Loucy (cell line): ENCODE data around the gene ACACB.

Source experiments
- H2AFZ ChIP-seq: fragments of 200-600 bp; sonication (generic); 2 replicates; pipeline ENCODE4 v1.6.0; 2016; ENCODE audit warnings: antibody characterized with exemption, mild to moderate bottlenecking, low read length, moderate library complexity
- H3F3A ChIP-seq: fragments of 200-600 bp; 2 replicates; pipeline ENCODE4 v1.6.0; 2016; ENCODE audit warnings: antibody characterized with exemption, low read depth, mild to moderate bottlenecking
- H3K27me3 ChIP-seq: fragments of 200-600 bp; sonication (generic); 2 replicates; pipeline ENCODE4 v1.6.1; 2014; ENCODE audit warnings: low read length, mild to moderate bottlenecking; ENCODE audit not compliant: insufficient read depth, poor library complexity, severe bottlenecking
- H3K36me3 ChIP-seq: fragments of 200-600 bp; sonication (generic); 2 replicates; pipeline ENCODE4 v1.6.1; 2016; ENCODE audit warnings: low read length; ENCODE audit not compliant: insufficient read depth
- H3K4me1 ChIP-seq: fragments of 200-600 bp; sonication (generic); 2 replicates; pipeline ENCODE4 v1.5.1; 2014; ENCODE audit warnings: low read length, mild to moderate bottlenecking; ENCODE audit not compliant: insufficient read depth, poor library complexity, severe bottlenecking
- H3K4me2 ChIP-seq: fragments of 200-600 bp; sonication (generic); 2 replicates; pipeline ENCODE4 v1.6.0; 2014; ENCODE audit warnings: antibody characterized with exemption, low read length, low read depth, mild to moderate bottlenecking; ENCODE audit not compliant: poor library complexity, severe bottlenecking
- H3K4me3 ChIP-seq: fragments of 200-600 bp; sonication (generic); 2 replicates; pipeline ENCODE4 v1.5.1; 2014; ENCODE audit warnings: low read length, mild to moderate bottlenecking, mixed read lengths; ENCODE audit not compliant: poor library complexity, severe bottlenecking
- H3K79me2 ChIP-seq: fragments of 200-600 bp; sonication (generic); 2 replicates; pipeline ENCODE4 v1.6.1; 2014; ENCODE audit warnings: low read length; ENCODE audit not compliant: insufficient read depth
- H3K9ac ChIP-seq: fragments of 200-600 bp; sonication (generic); 2 replicates; pipeline ENCODE4 v1.6.0; 2014; ENCODE audit warnings: mild to moderate bottlenecking, low read depth, low read length, moderate library complexity; ENCODE audit not compliant: poor library complexity, severe bottlenecking
- H3K9me2 ChIP-seq: fragments of 200-600 bp; sonication (generic); replicated peaks from 2 replicates; pipeline ENCODE4 v1.6.1; 2016; ENCODE audit warnings: low read depth, low read length, mixed read lengths
- H3K9me3 ChIP-seq: fragments of 200-600 bp; sonication (generic); 2 replicates; pipeline ENCODE4 v1.6.1; 2014; ENCODE audit warnings: mild to moderate bottlenecking, antibody characterized with exemption, low read length, low read depth; ENCODE audit not compliant: insufficient read depth
- H4K20me1 ChIP-seq: fragments of 200-600 bp; sonication (generic); 2 replicates; pipeline ENCODE4 v1.6.0; 2014; ENCODE audit warnings: antibody characterized with exemption, low read length, mild to moderate bottlenecking; ENCODE audit not compliant: insufficient read depth, poor library complexity, severe bottlenecking
- EZH2phosphoT487 ChIP-seq: fragments of 200-600 bp; IDR thresholded peaks from 2 replicates; pipeline ENCODE4 v1.6.1; 2018; ENCODE audit warnings: antibody characterized with exemption, mild to moderate bottlenecking, moderate library complexity, borderline replicate concordance
- TF ChIP-seq, protein P1 (sequence below): fragments of 200-600 bp; sonication (generic); conservative IDR thresholded peaks from 2 replicates; pipeline ENCODE4 v1.5.1; 2014; ENCODE audit warnings: mild to moderate bottlenecking, antibody characterized with exemption, low read length

The ACACB gene

DNA sequence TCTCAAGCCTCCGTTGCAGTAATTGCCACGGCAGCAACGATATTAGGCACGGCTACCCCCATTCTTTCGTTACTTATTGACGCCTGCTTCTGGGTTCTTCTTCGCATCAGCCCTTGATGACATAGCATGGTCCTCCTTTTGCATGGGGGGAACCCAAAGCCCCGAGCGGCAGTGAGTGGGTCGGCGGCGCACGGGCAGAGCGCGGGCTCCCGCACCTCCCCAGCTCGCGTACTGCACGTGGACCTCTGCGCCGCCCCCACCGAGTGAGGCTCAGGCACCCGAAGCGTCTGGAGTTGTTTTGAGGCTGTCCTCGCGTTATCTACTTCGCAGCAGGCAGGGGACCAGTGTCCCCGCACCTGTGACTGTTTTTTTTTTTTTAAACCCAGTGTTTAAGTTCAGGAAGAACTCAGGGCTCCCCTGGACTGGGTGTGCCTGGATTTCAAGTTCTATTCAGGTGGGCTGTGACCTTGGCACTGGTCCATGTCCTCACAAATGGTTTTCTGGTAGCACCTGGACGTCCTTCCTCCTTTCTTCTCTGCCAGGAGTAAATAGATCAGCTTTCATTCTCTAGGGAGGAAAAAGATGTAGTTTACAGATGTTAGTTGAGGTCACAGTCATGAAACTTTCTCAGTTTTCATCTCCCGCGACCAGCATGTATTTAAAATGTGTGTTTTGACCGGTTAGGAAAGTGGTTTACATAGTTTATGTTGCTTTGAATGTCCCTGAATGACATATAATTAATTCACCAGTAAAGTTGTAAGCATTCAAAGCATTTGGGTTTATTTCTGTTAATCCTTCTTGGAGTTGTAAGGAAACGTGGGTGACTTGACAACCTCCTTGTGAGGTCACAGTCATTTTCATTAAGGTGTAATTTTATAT lies 194.1 kb downstream of the ACACB start:
- H3K4me3 ChIP-seq = peak overlapping the region; percentile 80
- H3K36me3 ChIP-seq = no peaks in the 10 kb centered on the region
- peak overlapping the region; percentile 83 for H3K4me2 ChIP-seq
- peaks cover 13% of the 10 kb centered on the region; the same call in 1 of the 2 replicates for H3F3A ChIP-seq
- H3K27me3 ChIP-seq = no peaks in the 10 kb centered on the region
- H3K9me3 ChIP-seq = no peaks in the 10 kb centered on the region
- H3K4me1 ChIP-seq = peaks cover 50% of the 10 kb centered on the region
- H4K20me1 ChIP-seq = no peaks in the 10 kb centered on the region
- H2AFZ ChIP-seq = peak overlapping the region; percentile 83
- H3K9me2 ChIP-seq = no peaks in the 10 kb centered on the region
- no peaks in the 10 kb centered on the region; the same call in 1 of the 2 replicates for H3K79me2 ChIP-seq
- H3K9ac ChIP-seq = peak overlapping the region; percentile 76
- no peak for TF ChIP-seq EZH2phosphoT487
- TF ChIP-seq, protein P1, sequence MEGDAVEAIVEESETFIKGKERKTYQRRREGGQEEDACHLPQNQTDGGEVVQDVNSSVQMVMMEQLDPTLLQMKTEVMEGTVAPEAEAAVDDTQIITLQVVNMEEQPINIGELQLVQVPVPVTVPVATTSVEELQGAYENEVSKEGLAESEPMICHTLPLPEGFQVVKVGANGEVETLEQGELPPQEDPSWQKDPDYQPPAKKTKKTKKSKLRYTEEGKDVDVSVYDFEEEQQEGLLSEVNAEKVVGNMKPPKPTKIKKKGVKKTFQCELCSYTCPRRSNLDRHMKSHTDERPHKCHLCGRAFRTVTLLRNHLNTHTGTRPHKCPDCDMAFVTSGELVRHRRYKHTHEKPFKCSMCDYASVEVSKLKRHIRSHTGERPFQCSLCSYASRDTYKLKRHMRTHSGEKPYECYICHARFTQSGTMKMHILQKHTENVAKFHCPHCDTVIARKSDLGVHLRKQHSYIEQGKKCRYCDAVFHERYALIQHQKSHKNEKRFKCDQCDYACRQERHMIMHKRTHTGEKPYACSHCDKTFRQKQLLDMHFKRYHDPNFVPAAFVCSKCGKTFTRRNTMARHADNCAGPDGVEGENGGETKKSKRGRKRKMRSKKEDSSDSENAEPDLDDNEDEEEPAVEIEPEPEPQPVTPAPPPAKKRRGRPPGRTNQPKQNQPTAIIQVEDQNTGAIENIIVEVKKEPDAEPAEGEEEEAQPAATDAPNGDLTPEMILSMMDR = no peak
